HG03439 (cell line): ENCODE data around the gene COPS9.
A peak's percentile ranks its signal among the peaks of the same experiment; 100 is the strongest.

Source experiments
- ATAC-seq: cut with Tn5 transposase; IDR thresholded peaks from one replicate; pipeline ENCODE4 v1.9.1; 2021; ENCODE audit warnings: mild to moderate bottlenecking, moderate library complexity; ENCODE audit not compliant: unreplicated experiment

Gene COPS9

GRCh38 chr2:240137596-240138253 lies 1.6 kb upstream of the COPS9 start:
- ATAC-seq: no peak

- ATAC-seq: peak; percentile 18
Observed at GRCh38 chr2:240136671-240137292, 677 bp upstream of the COPS9 start.

- ATAC-seq: no peak
Observed at GRCh38 chr2:240135706-240136012, 446 bp downstream of the COPS9 start.

- no peak for ATAC-seq
Observed at GRCh38 chr2:240134956-240135520, 1.1 kb downstream of the COPS9 start.

- no peak for ATAC-seq
Observed at GRCh38 chr2:240134466-240134865, 1.6 kb downstream of the COPS9 start.

GRCh38 chr2:240133401-240133800 lies 2.7 kb downstream of the COPS9 start:
- no peak for ATAC-seq

- no peak for ATAC-seq
Observed at GRCh38 chr2:240132651-240132980, 3.5 kb downstream of the COPS9 start.

- ATAC-seq: no peak
Observed at GRCh38 chr2:240131941-240132650, 4.0 kb downstream of the COPS9 start.

GRCh38 chr2:240131296-240131695 lies 4.8 kb downstream of the COPS9 start:
- no peak for ATAC-seq

GRCh38 chr2:240130393-240131195 lies 5.5 kb downstream of the COPS9 start:
- ATAC-seq: no peak

GRCh38 chr2:240129731-240130392 lies 6.2 kb downstream of the COPS9 start:
- no peak for ATAC-seq

GRCh38 chr2:240129311-240129710 lies 6.8 kb downstream of the COPS9 start:
- ATAC-seq: no peak

GRCh38 chr2:240128608-240129145 lies 7.4 kb downstream of the COPS9 start:
- ATAC-seq: no peak

GRCh38 chr2:240127911-240128607 lies 8.0 kb downstream of the COPS9 start:
- no peak for ATAC-seq

- ATAC-seq: no peak
Observed at GRCh38 chr2:240127191-240127750, 8.8 kb downstream of the COPS9 start.

- ATAC-seq: no peak
Observed at GRCh38 chr2:240126731-240127130, 9.4 kb downstream of the COPS9 start.

- ATAC-seq: no peak
Observed at GRCh38 chr2:240125742-240126141, 10.4 kb downstream of the COPS9 start.

- ATAC-seq: no peak
Observed at GRCh38 chr2:240124651-240125030, 11.5 kb downstream of the COPS9 start.

- no peak for ATAC-seq
Observed at GRCh38 chr2:240123821-240124650, 12.1 kb downstream of the COPS9 start.
